Epithelial cell of prostate (primary cell): ENCODE measurements around the gene MSI2.
A peak's percentile ranks its signal among the peaks of the same experiment; 100 is the strongest.

Experiments
- DNase-seq: peaks from one replicate; pipeline ENCODE4 v3.0.0-alpha.2; 2011; ENCODE audit warnings: low read depth, low spot score
- H3K27ac ChIP-seq: fragments of 450-650 bp; 2 replicates; pipeline ENCODE4 v1.5.1; 2017; ENCODE audit warnings: mild to moderate bottlenecking

Gene MSI2

DNA sequence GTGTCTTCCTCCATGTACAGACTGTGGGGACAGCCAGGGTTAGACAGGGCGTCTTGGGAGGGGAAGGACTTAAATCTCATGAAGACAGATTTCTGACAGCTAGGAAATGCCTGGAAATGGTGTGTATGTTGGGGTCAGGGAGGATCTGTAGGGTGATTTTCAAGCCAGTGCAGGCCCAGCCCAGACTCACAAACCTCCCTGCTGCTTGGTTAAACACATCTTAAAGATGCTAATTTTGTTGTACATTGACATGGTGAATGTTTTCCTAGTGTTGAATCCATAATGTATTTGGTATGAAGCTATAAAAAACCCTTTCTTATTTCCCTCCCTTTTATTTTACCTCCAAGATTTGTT, 250.4 kb downstream of the MSI2 start:
- H3K27ac ChIP-seq = no peak overlapping the region
- no peak for DNase-seq

DNA sequence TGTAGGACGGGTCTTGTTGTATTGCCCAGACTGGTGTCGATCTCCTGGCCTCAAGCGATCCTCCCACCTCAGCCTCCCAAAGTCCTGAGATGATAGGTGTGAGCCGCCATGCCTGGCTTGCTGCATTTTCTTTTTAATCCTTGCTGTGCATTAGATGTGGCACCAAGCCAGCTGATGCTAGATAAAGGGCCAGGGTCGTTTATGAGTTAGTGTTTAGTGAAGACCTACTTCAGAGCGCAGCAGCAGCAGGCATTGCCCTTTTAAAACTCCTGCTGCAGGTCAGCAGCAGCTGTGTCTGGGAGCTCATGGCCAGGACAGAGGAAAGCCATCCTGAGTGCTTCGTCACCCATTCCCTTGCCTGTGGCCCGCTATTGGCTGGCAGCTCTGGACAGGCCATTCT, 251.5 kb downstream of the MSI2 start:
- H3K27ac ChIP-seq = no peak overlapping the region
- no peak for DNase-seq

DNA sequence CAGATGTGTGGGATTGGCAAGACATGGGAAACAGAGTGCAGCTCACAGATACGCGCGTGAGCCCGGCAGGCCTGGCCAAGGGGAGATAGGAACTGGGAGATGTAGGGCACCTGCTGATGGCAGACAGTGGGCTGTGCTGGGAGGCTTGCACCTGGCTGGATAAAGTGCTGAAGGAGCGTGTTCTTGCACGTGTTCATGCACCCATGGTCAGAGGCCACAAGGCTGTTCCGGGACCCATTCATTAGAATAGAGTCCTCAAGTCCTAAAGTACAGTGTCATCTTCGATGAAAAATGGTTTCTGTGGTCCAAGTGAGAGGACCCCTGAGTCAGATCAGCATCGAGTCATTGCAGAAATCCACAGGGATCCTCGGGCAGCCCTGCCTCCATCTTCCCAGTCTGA, 252.3 kb downstream of the MSI2 start:
- H3K27ac ChIP-seq = no peak overlapping the region
- DNase-seq = no peak

DNA sequence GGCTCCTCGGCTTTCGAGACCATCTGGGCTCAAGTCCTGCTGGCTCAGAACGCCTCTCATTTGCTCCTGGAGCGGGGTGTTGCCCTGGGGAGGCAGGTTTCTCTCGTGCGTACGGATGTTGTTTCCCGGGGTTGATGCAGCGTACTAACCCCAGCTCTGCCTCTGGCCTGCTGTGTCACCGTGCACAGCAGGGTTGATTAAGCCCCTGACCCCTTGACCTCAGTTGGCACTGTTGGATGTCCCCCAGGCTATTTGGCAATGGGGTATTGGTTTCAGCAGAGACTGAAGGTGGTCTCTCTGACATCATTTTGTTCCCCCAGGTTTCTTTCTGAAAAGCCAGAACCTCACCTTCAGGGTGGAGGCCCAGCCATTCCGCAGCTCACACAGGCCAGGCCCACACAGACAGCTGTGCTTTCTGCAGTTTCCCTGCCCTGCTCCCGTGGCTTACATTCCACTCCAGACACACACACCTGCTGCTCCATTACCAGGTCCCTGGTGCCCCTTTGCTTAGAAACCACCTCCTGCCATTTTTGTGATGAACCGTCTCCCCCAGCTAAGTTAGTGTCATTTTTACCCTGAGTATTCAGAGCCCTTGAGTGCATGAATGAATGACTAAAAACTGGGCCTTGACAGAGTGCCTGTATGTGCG, 255.3 kb downstream of the MSI2 start:
- H3K27ac ChIP-seq = no peak overlapping the region
- no peak for DNase-seq

DNA sequence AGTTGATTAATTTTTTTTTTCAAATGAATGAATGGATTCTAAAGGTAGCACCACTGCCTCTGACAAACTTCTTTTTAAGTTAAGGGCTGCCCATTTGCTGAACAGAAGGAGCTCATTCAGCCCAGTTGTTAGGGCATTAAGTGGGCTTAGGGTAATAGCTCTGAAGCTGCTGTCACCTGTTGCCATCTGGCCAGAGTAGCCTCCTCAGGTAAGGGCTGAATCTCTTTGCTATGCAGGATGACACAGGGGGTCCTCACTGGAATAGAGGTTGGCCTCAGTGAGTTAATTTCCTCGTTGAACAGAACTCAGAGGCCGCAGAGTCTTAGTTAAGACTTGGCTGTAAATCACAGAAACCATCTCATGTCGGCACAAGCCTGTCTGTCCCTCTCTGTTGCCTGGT, 255.9 kb downstream of the MSI2 start:
- no peak overlapping the region for H3K27ac ChIP-seq
- DNase-seq = no peak

DNA sequence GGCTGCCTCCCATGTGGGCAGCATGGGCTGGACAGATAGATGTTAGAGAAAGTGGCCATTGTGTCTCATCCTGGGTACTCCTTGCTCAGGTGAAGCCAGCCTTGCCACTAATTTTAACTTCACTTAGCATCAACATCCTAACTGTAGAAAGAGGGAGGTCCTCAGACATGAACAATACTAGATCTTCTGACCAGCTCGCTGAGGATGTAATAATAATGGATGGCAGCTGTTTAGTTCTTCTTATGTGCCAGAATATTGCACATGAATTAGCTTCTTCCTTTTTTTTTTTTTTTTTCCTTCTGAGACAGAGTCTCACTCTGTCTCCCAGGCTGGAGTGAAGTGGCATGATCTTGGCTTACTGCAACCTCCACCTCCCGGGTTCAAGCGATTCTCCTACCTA, 256.4 kb downstream of the MSI2 start:
- H3K27ac ChIP-seq = no peak overlapping the region
- no peak for DNase-seq

DNA sequence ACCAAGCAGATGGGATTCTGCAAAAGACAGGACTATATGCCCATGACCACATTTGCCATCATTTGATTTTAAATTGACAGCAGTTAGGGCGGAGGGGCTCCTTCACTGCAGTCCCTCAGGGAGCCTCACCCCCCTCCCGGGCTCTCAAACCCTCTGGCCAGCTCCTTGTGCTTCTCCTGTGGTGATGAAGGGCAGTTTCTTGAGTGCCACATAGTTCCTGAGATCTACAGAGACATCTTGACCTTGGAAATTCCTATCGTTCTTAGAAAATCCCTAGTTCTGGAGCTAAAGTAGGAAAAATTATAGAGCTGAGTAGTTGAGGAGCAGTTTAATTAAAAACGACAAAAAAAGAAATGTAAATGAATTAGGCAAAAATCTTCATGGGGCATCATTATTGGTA, 257.2 kb downstream of the MSI2 start:
- no peak for DNase-seq
- H3K27ac ChIP-seq = no peak overlapping the region

DNA sequence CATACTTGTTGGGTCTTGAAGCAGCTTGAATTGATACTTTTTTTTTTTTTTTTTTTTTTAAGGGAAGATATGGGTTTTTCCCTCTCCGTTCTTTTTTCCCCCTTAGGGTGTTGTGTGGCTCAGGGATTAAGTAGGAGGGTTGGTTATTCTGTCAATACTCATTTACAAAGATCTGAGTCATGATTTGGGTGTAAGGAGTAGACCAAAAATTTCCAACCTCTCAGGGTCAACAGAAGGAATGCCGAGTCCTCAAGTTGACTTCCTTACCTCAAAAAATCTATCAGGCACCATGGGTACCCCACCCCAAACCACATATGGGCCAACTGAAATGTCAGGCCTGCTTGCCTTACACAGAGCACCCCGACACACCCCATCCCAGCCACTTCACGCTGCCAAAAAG, 258.3 kb downstream of the MSI2 start:
- no peak for DNase-seq

DNA sequence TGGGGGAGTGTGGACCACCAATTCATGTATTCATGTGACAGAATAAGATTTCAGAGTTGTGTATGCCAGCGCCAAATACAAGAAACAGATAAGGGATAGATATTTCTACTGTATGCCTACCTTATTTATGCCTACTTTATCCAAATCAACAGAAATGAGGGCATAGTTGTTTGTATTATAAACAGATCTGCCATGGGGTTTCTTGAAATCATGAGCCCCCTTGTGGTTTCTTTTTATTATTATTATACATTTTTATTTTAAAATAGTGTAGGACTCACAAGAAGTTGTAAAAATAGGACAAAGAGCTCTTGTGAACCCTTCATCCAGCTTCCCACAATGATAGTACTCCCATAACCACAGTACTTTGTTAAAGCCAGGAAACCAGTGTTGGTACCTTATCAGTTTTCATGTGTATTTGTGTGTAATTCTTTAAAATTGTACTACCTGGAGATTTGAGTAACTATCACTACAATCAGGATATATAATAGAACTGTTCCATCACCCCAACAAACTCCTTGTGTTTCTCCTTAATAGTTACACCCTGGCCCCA, 259.4 kb downstream of the MSI2 start:
- DNase-seq = no peak
- no peak overlapping the region for H3K27ac ChIP-seq

More for the DNA sequence above, 258.3 kb downstream of the MSI2 start:
- no peak overlapping the region for H3K27ac ChIP-seq

DNA sequence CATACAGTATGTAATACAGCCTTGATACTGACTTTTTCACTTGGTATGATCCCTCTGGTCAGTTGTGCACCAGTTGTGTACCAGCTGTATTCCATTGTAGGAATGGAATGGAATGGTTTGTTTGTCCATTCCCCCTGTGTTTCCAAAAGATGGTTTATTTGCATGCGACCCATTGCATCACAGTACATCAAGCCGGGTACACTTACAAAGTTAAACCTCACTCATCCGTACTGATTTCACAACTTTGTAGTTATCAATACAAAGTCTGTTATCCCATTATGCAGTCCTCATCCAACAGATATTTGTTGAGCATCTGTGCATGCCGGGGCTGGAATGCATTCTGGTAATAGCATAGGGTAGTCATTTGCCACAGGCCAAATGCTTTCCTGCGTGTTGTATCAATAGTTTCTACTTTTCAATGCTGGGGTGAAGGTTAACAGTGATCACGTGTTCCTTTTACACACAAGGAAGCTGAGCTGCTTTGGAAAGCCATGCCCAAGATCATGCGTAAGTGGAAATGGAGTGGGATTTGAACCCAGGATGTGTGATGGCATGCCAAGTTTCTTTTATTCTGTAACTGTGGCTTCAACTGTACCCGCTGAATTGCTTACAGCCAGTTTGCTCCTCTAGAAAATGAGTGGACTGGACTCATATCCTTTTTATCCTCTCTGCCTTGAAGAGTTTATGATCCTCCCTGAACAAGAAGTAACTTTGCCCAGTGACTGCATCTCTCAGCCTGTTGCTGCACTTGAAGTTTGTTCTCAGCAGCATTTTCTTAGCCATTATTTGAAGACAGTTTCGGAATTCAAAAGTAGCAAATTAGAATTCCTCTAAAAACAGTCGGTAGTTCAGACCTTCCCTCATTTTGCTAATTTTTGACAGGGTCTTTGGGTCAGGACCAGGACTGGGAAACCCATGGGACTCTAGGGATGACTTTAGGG, 260.2 kb downstream of the MSI2 start:
- no peak for DNase-seq
- no peak overlapping the region for H3K27ac ChIP-seq

DNA sequence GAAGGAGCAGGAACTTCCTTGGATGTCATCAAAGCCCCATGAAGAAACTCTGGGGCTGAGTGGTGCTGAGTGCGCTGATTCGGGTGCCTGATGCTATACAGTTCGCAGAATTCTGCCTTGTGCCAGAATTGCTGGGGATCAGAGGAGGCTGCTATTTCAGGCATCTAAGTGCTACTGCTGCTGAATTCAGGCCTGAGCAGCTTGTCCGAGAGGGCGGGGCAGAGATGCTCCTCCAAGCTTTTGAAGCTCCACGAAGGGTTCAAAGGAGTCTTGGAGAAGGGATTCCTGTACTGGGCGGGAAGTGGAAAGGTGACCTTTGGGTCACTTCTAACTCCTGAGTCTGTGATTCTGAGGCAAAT, 260.9 kb downstream of the MSI2 start:
- H3K27ac ChIP-seq = no peak overlapping the region
- no peak for DNase-seq

DNA sequence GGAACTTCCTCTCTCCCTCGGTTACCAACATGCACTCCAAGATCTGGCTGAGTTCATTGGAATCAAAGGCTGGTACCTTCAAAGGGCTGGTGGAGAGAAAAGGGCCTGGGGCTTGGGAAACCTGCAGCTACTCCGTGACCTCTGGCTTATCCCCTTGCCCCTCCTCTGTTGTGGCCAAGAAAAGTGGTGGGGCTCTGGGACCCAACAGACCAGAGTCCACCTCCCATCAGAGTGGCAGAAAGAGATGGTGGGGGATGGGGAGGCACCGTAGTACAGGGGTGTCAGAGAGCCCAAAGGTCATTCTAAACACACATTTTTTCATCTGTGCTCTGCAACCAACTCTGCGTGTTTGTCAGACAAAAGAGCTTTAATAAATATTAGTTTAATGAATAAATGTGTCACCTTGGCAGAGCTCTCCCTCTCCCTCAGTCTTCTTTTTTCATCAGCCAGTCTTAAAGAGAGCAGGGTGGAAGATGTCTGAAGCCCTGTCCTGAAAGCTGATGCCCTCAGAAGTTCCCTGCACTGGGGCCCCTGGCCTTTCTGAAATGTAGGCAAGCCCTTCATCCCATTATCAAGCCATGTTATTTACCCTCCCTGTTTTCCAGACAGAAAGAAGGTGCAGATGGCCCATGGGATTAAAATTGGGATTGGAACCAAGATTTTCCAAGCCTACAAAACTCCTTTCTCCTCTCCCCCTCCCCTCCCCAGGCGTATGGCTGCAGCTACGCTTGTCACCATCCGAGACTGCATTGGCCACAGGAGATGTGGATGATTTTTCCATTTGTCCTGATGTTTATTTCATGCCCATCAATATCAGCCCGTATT, 261.5 kb downstream of the MSI2 start:
- no peak for DNase-seq
- no peak overlapping the region for H3K27ac ChIP-seq

DNA sequence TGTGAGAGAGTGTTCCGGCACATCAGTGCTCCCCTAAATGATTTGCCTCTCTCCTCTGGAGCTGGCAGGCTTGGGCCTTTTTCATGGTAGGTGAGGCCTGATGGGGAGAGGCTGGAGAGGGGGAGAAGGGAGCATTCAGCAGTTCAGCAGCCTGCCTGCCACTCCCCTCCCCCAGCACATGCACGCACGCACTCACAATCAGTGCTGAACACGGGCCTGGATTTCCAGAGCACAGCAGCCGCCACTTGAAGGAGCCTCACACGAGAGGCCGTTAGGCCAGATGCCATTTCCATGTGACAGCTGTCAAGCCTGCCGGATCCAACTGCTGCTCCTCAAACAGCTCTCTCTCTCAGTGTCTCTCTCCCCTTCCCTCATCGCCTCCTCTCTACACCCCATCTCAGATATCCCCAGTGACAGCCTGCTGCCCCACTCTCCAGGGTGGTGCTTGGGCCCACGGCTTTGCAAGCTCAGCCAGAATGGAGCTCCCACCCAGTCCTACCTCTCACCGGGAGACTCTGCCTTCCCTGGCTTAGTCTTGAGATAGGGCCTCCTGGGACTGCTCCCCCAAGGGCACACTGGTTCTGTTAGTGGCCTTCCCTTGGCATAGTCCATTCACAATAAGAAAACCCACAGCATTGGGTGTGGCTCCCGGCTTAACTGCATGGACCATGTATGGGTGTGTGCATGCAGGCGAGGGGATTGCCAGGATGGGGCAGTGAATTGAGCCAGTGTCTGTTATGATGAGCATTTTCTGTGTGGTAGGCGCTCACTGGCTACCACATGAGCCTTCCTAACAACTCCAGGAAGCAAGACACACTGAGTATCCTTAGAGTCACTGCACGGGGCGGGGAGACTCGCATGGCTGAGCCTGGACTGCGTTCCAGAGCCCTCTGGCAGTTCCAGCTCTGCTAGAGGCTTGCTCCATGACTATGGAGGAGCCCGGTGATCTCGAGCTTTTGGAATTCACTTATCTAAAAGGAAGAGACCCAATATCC, 262.6 kb downstream of the MSI2 start:
- H3K27ac ChIP-seq = peak overlapping the region; percentile 38
- DNase-seq = peak; percentile 5

DNA sequence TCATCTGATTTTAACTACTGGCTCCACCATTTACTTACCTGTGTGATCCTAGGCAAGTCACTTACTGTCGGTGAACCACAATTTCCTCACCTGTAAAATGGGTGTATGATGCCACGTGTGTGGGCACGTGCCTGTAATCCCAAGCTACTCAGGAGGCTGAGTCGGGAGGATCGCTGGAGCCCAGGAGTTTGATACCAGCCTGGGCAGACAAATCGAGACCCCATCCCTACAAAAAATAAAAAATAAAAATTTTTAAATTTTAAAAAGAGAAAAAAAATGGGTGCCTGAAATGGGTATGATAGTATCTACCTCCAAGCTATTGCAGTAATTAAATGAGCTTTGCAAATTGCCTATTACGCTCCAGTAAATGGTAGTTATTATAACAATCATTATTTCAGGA, 263.5 kb downstream of the MSI2 start:
- peak overlapping the region; percentile 38 for H3K27ac ChIP-seq
- no peak for DNase-seq

DNA sequence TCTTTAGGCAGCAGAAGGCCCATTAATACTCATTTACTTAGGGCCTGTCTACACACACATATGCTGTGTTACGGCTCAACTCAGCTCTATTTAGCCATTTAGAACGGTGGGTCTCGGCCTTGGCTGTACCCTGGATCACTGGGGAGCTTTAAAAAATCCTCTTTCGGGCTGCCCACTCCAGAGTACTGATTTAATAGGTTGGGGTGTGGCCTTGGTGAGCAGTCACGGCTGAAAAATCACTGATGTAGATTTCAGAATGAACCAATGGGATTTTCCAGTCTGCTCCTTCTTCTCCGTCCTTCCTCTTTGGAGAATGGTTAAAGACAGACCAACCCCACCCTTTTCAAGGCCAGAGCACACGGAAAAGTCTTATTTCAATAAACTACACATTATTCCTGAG, 265.3 kb downstream of the MSI2 start:
- H3K27ac ChIP-seq = no peak overlapping the region
- DNase-seq = no peak

DNA sequence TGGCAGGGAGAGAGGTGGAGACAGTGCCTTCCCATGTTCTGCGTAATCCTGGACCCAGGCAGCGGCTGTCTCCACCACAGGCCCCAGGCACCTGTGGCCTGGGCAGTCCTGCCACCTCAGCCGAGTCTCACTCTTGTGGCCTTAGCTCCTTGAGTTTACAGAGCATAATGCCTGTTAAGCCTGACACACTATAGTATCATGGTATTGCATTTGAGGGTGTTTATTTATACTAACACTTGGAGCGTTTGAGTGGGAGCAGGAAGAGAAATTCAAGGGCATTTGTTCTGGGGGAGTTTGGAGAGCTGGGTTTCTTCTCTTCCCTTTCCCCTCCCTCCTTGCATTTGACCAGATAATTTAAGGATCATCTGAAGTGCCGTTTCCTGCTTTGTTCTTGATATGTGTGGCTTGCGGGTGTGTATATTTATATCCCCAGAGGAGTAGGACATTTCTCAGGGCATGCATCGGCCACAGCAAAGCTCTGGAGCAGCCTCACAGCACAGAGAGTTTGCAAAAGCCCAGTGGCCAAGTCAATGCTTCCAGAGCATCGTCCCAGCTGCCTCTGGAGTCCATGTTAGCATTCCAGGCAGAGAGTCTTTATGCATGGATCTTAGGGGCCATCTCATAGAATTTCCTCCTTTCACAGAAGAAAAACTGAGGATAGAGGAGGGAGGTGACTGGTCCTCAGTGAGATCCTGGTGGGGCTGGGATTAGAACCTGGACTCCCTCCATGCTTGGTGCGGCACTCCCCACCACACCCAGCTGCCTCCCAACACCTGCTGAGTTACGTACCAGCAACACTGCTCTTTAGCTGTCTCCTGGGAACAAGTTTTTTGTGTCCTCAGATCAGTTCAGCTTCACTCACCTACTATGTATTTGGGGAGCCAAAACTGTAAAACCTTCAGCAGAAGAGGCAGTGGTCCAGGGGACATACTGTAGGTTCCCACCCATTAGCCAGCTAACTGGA, 266.0 kb downstream of the MSI2 start:
- DNase-seq = no peak
- H3K27ac ChIP-seq = no peak overlapping the region

DNA sequence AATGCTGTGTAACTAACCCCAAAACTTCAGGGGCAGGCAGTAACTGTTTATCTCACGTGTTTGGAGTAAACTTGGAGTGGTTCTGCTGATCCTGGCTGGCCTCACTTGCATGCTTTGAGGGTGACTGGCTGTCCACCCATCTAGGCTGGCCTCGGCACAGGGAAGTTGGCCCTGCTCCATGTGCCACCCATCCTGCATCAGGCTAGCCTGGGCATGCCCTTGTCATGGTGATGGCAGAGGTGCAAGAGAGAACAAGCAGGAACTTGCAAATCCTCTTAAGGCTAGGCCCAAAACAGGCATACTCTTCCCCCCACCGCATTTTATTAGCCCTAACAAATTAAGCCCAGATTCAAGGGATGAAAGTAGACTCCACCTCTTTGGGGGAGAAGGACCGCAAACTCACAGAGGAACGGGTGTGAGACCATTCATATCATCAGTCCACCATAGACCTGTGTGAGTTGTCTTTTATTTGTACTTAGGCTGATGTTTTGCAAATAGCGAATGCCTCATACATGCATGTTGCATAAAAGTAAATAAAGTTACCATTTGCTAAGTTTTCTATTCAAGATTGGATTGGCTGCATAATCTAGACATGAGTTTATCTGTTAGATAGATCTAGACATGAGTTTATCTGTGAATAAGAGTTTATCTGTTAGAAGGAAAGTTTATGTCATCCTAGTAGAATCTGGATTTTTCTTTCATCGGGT, 267.8 kb downstream of the MSI2 start:
- peak overlapping the region; percentile 70 for H3K27ac ChIP-seq
- DNase-seq = peak; percentile 83
